HCEC 1CT (cell line): ENCODE results near the gene EMID1.

Source experiments
- DNase-seq: peaks from one replicate; pipeline ENCODE4 v3.0.0-alpha.2; 2017

The EMID1 gene

DNA sequence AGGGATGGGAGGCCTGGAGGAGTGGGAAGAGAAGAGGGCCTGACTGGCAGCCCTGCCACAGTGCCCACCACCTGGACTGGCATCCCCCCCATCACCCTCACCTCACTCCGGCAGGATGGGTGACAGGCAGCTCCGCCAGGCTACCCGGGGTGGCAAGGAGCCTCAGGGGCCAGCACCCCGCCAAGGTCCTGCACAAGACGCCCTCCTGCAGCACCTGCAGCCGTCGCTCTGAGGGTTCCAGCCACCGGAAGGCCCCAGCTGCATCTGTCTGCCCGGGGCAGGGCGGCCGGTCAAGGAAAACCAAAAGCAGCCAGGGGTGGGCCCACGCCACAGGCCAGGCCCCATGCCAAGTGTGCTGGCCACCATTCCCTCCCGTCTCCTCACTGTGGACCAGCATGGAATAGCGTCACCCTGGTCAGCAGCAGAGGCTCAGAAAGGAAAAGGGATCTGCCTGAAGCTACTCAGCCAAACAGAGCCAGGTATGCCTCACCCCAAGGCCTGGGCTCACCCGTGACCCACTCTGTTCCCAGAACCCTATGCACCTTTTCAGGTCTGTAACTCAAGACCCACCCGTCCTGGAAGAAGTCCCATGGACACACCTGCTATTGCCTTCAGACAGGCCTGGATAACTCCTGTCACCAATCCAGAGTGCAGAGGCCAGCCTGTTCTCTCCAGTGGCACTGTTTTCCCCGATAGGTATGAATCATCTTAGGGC, 55.1 kb downstream of the EMID1 start:
- no peak for DNase-seq

DNA sequence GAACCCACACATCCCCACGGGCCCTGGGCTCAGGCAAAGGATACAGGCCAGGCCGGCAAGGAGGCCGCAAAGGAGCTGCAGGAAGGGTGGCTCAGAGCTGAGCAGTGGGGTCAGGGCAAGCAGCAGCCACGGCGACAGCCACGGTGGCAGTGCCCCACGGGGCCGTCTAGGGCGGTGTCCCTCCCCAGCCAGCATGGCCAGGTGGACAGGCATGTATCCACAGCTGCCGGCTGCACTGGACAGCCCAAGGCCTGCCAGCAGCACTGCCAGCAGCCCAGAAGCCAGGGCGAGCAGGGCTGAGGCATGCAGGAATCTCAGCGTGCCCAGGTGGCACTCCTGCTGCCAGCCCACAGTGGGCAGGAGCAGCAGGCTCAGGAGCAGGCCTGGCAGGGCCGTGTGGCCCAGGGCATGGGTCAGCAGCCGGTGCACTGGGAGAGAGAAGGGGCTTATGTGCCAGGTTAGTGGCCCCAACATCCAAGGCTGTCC, 58.1 kb downstream of the EMID1 start:
- no peak for DNase-seq

DNA sequence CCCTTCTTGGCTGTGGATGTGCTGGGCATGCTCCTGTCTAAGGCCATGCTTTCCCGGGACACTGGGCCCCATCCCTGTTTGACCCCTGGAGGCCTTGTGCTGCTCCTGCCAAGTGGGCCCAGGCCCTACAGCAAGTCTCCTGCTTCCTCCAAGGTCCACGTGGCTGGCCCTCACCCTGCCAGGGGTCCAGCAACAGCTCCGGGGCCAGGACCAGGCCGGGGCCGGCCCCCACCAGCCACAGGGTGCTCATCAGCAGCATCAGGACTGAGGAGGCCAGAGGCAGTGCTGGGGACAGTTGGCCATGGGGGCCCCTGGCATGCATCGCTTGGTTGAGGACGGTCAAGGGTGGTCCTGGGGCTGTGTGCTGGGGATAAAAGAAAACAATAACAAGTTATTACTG, 59.6 kb downstream of the EMID1 start:
- no peak for DNase-seq

DNA sequence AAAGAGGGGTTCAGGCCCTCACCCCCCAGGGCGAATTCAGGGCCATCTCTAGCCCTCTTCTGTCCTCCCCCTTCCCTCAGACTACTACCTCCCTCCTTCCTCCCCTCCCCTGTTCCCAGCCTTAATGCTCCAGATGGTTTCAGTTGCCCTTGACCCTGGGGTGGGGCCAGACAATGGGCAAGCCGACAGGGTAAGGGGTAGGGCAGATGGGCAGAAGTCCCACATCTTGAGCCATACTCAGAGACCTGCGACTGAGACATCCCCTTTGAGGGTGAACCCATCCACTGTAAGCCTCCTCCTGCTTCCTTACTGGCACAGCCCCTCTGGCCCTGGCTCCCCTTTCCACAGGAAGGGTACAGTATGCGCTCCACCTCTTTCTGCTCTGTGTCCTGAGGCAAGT, 60.2 kb downstream of the EMID1 start:
- no peak for DNase-seq

DNA sequence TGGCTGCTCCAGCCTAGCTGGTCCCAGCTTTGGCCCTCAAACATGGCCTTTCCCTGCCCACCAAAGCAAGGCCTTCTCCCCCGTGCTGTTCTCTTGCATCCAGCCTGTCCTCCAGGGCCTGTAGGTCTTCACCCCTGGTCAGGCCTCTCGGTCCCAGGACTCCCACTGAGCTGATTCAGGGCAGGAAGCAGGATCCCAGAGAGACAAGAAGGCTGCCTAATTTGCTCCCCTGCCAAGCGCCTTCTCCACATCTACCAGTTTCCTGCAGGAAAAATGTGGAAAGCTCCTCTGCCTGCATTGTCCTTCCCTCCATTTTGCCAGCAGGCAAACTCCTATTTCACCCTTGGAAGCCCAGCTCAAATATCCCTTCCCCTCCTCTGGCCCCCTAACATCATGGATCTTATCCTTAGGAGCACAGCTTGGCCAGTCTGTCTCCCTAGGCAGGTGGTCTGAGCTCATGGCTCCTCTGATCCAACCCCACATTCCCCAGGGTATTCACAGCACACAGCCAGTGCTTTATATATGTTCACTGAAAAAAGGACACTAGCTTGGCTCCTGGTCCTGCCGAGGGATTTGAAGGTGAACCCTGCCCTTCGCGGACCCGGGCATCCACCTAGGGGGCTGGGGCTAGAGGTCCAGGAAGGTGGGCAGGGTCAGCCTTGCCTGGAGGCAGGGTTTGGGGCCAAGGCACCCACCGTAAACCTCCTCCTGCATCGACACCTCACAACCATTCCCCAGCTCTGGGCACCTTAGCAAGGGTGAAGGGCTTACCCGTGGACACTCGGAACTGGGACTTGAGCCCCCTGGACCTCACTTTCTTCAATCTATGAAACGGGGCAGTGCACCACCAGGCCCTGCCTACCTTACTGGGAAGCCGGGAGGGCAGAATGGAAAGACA, 61.1 kb downstream of the EMID1 start:
- DNase-seq = no peak

DNA sequence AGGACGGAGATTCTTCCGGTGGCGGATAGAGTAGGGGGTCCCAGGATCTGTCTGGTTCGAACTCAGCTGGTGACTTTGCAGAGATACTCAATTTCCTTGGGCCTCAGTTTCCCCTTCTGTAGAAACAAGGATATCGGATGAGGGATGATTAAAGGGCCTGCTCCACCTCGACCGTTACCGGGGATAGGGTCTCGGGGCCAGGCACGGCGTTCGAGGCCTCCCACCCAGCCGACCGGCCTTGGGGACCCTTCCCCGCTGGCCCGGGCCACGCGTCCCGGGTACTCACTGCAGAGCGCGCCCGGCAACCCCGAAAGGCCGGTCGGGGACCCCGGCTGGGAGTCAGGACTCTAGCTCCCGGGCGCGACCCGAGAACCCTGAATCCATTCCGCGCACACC, 61.8 kb downstream of the EMID1 start:
- no peak for DNase-seq

DNA sequence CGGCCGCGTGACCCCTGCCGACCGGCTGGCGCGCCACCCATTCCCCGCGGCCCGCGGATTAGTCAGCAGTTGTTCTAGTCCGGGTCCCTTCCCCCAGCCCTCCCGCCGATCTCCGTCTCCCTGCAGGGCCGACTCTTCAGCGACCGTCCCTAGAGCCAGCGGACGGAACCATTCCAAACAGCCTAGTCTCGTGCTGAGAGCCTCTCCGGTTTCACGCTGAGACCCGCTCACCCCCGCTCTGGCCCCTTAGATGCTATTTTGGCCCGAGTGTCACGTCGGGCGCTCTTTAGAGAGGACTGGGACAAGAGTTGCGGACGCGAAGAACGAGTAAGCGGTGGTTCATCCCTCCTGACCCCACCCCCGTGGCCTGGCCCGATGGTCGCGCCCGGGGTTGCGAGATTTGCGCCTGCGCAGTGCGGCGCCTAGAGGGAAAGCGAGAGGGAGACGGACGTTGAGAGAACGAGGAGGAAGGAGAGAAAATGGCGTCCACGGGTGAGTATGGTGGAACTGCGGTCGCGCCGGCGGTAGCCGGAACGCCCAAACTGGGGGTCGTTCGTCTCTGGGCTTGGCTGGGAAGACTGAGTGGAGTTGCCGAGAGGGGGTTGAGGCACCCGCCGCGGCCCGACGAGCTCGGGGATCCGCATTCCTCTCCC, 62.3 kb downstream of the EMID1 start, which contains the start of the genes EWSR1 and RHBDD3:
Gene EWSR1 (plus strand): TSS at position 411 of the 653 bp plus-strand sequence. CDS start 69 bp downstream, at position 480.
Gene RHBDD3 (minus strand): TSS at position 124 of the 653 bp plus-strand sequence. CDS start 2,355 bp downstream, outside the sequence.
- peak; percentile 97 for DNase-seq

DNA sequence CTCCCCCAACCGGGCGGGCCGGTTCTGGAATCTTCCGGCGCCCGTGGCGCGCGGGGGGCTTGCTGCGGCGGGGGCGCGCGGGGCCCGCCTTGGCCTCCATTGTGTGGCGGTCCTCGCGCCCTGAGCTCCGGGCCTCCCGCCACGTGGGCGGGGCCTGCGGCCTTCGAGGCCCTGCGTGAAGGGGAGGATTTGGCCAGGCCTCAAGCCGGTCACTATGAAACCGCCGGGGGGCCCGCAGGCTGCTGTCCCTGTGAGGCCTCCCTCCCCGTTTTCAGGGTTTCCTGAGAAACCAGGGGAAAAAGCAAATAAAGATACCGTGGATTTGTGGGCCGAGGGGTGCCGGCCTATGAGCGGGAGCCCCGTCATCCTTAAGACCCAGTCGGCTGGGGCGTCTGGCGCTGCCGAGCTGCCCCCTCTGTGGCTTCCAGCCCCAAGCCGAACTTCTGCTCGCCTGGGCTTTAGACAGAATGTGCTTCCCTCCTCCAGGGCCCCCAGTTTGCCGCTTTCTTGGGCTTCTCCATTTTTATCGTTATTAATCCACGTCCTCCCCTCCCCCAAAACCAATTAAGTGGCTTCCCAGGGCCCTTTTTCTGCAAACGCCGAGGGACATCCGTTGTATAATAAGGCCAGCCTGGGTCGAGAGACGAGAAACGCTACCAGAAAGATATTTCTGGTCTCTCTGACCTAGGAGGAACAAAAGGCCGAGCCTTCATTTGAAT, 63.0 kb downstream of the EMID1 start:
- DNase-seq = peak; percentile 52

DNA sequence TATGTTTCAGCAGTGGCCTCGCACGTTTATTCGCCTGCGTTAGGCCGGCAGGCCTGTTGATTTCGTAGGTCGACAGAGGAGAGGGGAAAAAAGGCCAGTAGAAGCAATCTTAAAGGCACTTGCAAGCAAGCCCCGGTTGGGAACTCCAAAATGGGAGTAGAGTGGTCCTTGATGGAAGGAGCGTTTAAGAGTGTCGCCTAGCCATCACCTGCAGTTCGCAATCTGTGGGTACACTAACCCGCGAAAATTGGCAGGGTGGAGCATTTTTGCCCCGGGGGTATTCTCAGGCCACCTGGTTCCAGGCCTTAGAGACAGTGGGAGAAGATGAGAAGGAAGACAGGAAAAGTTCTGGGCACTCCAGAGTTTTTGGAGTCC, 63.5 kb downstream of the EMID1 start:
- no peak for DNase-seq

DNA sequence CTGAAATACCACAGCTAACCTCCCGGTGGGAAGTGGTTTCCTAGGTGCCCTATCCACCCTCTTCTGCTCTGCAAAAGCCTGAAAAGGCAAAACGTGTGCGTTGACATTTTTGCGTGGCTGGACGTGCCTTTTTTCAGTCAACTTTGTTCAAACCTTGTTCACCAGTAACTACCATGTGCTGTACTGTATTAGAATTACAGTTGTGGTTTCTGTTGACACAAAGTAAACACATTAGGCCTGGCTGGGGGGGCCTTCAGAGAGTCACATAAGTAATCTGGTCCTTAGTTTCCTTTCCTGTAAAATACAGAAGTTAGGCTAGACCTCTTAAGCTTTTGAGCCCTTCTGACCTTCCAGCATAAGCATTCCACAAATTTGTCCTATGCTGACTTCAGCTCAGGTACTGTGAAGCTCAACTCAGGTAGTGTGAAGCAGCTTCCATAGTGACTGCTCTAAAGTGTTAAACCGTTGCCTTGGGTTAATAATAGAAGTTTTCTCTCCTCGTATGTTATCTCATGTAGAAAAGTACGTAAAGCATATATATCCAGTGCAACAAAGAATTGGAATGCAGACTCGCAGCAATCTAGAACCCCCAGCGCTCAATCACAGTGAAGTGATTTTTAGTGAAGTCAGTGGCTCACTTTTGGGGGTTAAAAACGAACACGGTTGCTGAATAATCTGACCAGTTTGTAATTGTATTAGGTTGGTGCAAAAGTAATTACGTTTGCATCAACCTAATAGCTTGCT, 64.2 kb downstream of the EMID1 start:
- no peak for DNase-seq

DNA sequence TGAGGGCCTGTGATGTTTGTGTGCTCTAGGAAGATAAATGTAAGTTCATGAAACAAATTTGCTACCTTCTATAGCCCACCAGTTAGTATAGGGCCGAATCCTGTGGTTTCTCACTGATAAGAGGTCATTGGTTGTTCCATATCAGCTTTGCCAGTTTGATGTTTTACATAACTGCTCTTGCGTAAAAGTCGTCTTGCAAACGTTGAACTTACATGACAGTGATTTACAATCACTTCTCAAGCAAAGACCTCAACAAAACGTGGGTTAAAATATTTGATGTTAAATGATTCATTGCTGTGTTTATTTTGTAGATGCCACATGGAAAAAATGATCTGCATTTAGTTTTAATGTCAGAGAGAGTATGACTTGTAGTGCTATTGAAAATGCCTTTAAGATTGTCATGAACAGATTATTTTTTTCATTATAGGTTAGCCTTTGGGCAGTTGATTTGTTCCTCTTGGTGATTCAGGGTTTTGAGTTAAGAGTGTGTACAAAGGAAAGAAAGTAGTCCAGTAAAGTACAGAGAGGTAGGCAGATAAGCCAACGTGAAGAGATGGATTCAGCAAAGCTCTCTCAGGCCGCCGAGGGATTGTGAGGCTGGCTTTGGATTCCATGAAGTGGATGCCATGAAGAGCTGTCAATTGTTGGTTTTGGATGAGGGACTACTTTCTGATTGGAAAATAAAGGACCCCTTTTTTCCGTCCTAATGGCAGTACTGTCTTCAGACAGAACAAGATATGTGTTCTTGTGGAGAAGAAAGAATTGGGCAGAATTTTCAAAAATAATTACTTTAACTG, 65.0 kb downstream of the EMID1 start:
- DNase-seq = peak; percentile 67

DNA sequence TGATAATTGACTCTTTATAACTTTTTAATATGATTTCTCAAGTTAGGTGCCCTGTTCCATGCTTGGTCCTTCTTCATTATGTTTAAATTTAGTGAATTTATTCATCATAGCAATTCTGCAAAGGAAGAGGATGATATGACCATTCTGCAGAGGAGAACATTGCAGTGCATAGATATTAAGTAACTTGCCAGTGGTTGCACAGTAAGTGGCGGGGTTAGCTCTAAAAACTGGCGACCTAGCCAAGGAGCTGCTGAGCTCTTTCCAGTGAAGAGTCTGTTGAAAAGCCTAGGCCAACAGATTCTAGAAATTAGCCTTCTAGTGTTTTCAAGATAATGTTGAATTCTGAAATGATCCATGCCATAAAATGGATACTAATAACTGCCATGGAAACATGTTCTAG, 66.9 kb downstream of the EMID1 start:
- DNase-seq = no peak

DNA sequence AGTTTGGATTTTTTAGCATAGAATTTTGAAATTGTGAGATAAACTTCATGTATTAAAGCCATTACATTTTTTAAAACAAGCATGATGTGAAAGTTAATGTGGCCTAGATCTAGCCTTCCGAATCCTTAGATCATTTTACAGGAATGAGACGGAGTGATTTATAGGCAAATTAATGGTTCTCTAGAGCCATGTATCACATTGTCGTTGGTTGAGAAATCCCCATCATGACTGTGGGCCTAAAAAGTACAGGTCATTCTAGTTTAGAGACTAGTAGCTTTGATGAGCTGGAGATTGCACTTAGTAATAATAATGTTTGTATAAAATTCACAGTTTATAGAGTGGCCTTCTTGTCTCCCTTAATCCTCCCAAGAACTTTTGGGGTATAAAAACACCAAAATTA, 69.5 kb downstream of the EMID1 start:
- DNase-seq = no peak

DNA sequence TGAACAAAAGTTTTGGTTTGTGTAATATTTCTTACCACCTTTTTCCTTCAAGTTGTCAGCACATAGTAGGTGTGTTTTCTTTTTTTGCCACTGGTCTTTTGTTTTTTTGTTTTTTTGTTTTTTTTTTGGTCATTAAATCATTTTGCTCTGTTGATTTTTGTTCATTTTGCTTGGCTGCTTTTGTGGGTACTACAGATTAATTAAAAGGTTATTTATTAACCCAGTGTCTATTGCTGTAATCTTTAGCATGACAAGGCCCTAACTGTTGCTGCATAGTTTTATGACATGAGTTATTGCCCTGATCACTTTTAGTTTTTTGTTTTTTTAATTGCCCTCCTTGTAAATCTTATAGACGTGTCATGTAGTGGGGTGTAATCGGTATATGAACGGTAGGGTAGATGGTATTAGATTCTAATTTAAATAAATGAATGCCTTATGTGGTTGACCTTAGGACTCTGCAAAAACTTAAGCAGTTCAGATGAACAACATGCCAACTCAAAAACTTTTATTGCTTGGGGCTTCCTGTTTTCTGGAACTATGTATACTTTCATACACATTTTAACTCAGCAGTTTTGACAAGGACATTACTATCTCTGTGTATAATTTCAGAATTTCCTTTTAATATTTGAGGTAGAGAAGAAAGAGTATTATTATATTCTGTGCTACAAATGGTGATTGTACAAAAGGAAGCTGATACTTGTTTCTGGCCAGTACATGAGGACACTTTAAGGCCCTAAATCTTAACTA, 70.3 kb downstream of the EMID1 start:
- no peak for DNase-seq

DNA sequence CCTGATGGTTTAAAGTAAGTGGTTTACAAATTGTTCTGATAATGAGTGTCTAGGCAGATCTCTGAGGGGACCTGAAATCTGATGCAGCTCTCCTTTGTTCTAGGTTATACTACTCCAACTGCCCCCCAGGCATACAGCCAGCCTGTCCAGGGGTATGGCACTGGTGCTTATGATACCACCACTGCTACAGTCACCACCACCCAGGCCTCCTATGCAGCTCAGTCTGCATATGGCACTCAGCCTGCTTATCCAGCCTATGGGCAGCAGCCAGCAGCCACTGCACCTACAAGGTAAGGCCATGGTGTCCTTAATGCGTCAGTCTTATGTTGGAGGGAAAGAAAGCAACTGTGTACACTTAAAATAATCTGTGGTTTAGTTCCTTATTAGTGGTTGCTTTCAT, 72.2 kb downstream of the EMID1 start:
- DNase-seq = no peak

DNA sequence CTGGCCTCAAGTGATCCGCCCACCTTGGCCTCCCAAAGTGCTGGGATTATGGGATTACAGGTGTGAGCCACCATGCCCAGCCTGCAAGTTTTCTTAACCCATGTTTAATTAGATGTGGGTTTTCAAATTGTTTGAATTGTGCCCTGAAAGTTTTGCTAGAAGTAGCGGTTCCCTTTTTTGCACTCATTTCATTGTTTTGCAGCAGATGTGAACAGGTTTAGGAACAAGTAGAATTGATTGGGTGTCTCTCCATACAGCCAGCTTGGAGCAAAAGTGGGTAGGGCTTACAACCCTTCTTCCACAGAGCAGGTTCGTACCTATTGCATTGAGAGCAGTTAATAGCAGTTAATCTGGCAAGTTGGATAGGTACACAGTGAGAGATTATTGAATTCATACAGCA, 78.5 kb downstream of the EMID1 start:
- DNase-seq = no peak

DNA sequence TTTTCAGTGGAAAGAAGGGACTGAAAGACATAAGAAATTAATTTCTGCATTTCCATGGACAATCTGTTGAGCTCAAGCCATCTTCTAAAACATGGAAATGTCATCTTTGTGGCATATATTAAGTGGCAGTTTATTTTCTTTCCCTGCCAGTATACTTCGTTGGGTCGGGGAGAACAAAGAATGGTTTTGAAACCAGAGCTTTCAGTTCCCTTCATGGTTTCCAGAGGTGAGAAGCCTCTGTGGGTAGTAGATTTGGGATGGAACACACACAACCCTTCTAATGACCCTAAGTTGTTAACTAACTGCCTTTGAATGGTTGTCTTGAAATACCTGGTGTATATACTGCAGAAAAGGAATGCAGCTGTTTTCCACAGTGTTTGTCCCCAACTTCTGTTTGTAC, 83.1 kb downstream of the EMID1 start:
- no peak for DNase-seq

DNA sequence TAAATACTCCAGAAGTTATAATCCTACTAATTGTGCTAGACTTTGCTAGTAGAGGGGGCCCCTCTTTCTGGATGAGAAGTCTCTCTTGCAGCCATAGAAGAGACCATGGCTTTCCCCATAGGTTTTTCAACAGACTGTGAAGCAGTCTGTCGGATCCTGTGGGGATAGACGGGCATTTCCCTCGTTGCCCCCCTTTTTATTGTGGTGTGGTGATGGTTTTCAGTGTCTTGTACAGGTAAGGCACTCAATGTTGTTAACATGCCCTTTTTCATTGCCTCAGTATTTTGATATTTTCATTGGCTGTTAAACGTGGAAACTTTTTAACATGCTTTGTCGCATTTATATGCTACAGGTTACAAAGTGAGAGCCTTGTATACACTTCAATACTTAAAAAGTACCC, 84.4 kb downstream of the EMID1 start:
- no peak for DNase-seq

DNA sequence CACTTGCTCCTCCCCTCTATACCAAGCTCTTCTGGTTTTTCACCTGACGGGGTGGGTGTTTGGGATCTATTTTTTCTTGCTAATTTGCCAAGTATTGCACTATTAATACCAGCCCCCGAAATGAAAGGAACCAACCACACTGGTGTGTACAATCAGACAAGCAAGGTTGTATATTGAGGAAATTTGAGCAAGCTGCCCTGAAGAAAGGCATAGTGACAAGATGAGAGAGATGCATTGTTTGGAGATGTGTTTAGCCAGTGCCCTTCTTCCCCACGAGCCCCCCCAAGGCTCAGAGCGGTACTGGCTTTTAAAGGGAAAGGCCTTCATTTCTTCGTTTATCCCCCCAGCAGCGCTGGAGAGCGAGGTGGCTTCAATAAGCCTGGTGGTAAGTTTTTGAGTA, 85.5 kb downstream of the EMID1 start:
- no peak for DNase-seq

DNA sequence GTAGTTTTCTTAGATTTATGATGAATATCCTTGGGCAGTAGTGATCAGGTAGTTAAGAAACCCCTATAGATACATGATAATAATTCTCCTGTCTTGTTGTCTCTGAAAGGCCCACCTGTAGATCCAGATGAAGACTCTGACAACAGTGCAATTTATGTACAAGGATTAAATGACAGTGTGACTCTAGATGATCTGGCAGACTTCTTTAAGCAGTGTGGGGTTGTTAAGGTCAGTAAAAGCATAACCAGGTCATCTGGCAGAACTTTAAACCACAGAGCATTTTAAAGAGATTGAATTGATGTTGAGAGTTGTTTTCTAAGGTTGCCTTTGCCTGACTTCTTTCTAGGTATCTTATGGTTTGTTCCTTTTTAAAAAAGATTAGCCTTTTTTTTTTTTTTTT, 86.7 kb downstream of the EMID1 start:
- DNase-seq = no peak
